Colonic mucosa (tissue), 4 donors: ENCODE data around the gene PPARGC1A. TPM values are rescaled to one million over a fixed set of nuclear protein-coding genes. Genes with fewer than 3 reads are reported as not detected.

Experiments used
- DNase-seq: peaks from one replicate; pipeline ENCODE4 v3.0.0-alpha.2; 2020
- H3K27ac ChIP-seq: fragments of 200-600 bp; one replicate; pipeline ENCODE4 v1.8.0; 2021
- H3K27me3 ChIP-seq: fragments of 200-600 bp; one replicate; pipeline ENCODE4 v1.8.0; 2021
- H3K36me3 ChIP-seq: fragments of 200-600 bp; one replicate; pipeline ENCODE4 v1.8.0; 2021
- H3K4me1 ChIP-seq: fragments of 200-600 bp; one replicate; pipeline ENCODE4 v1.8.0; 2021; ENCODE audit warnings: mild to moderate bottlenecking
- H3K4me3 ChIP-seq: fragments of 200-600 bp; one replicate; pipeline ENCODE4 v1.8.0; 2021
- H3K9ac ChIP-seq, 2 donors: one replicate each; pipeline ENCODE4 v1.7.0; 2013; ENCODE audit warnings: control low read depth in 2 of 2, low read depth in 2 of 2, low read length in 2 of 2
- H3K9me3 ChIP-seq: fragments of 200-600 bp; one replicate; pipeline ENCODE4 v1.8.0; 2021
- CTCF ChIP-seq: fragments of 200-600 bp; IDR thresholded peaks from one replicate; pipeline ENCODE4 v1.8.0; 2022; ENCODE audit warnings: antibody characterized with exemption, mild to moderate bottlenecking
- intact Hi-C: fragments of 100-400 bp; cut with DNase I; formaldehyde crosslinking; loops from one replicate; pipeline ENCODE4 v1.14.1; 2022
- total RNA-seq, 2 donors: library from RNA; stranded (reverse); fragmentation: NEBNext Ultra II Directional in 1 of 2; extraction: Animal tissue kit (Norgen Biotek cat#: 25700) in 1 of 2; gene quantifications; one replicate each; pipeline ENCODE4 v1.2.1, GENCODE V29; 2021
- donor health status: healthy.
- donor health status: DM: no; HTN: no; CAD: no.
- donor health status: DM: no; HTN: no; CAD: no.

The PPARGC1A gene
- total RNA-seq, 2 donors from 2014 or later: 44.4 to 48.4 TPM

GRCh38 chr4:23932901-23933308 is 43.1 kb upstream of the PPARGC1A start:
- no peak for TF ChIP-seq CTCF
- Histone ChIP-seq H3K4me1 (no peaks in the 10 kb centered on the region), H3K27me3 (no peaks in the 10 kb centered on the region), H3K4me3 (no peak overlapping the region), H3K36me3 (no peaks in the 10 kb centered on the region), H3K9me3 (no peaks in the 10 kb centered on the region), H3K27ac (no peak overlapping the region), H3K9ac (no peak overlapping the region)
- intact Hi-C loops: no loop called here
- DNase-seq: no peak

GRCh38 chr4:23932186-23932585 is 42.3 kb upstream of the PPARGC1A start:
- Histone ChIP-seq H3K9me3 (no peaks in the 10 kb centered on the region), H3K4me1 (no peaks in the 10 kb centered on the region), H3K27me3 (no peaks in the 10 kb centered on the region), H3K9ac (no peak overlapping the region), H3K4me3 (no peak overlapping the region), H3K27ac (no peak overlapping the region), H3K36me3 (no peaks in the 10 kb centered on the region)
- TF ChIP-seq CTCF: no peak
- intact Hi-C loops: no loop called here
- DNase-seq: no peak

- intact Hi-C loops: no loop called here
- Histone ChIP-seq H3K27me3 (no peaks in the 10 kb centered on the region), H3K4me1 (no peaks in the 10 kb centered on the region), H3K9ac (no peak overlapping the region), H3K4me3 (no peak overlapping the region), H3K9me3 (no peaks in the 10 kb centered on the region), H3K36me3 (no peaks in the 10 kb centered on the region), H3K27ac (no peak overlapping the region)
- DNase-seq: no peak
- TF ChIP-seq CTCF: no peak
Observed at GRCh38 chr4:23931489-23931830, 41.6 kb upstream of the PPARGC1A start.

GRCh38 chr4:23930750-23931488 is 41.1 kb upstream of the PPARGC1A start:
- Histone ChIP-seq H3K27ac (no peak overlapping the region), H3K36me3 (no peaks in the 10 kb centered on the region), H3K4me1 (no peaks in the 10 kb centered on the region), H3K9ac (no peak overlapping the region), H3K4me3 (no peak overlapping the region), H3K9me3 (no peaks in the 10 kb centered on the region), H3K27me3 (no peaks in the 10 kb centered on the region)
- intact Hi-C loops: no loop called here
- DNase-seq: peak; percentile 40
- TF ChIP-seq CTCF: no peak

- Histone ChIP-seq H3K27me3 (no peaks in the 10 kb centered on the region), H3K9me3 (no peaks in the 10 kb centered on the region), H3K4me3 (no peak overlapping the region), H3K27ac (no peak overlapping the region), H3K36me3 (no peaks in the 10 kb centered on the region), H3K4me1 (no peaks in the 10 kb centered on the region), H3K9ac (no peak overlapping the region)
- intact Hi-C loops: no loop called here
- no peak for TF ChIP-seq CTCF
- no peak for DNase-seq
Observed at GRCh38 chr4:23929248-23929647, 39.4 kb upstream of the PPARGC1A start.
